Glutamatergic neuron (in vitro differentiated cells): ENCODE measurements around the gene FARS2. TPM values are rescaled to one million over a fixed set of nuclear protein-coding genes. Genes with fewer than 3 reads are reported as not detected.

Source experiments
- DNase-seq: peaks from one replicate; pipeline ENCODE4 v3.0.0; 2022
- H3K27ac Mint-ChIP-seq: one replicate; pipeline ENCODE4 v1.8.0; 2020; ENCODE audit warnings: mild to moderate bottlenecking, mixed read lengths, inconsistent platforms; ENCODE audit not compliant: unreplicated experiment
- H3K27me3 Mint-ChIP-seq: one replicate; pipeline ENCODE4 v1.8.0; 2020; ENCODE audit warnings: mild to moderate bottlenecking, moderate library complexity, mixed read lengths, inconsistent platforms; ENCODE audit not compliant: unreplicated experiment
- H3K36me3 Mint-ChIP-seq: one replicate; pipeline ENCODE4 v1.8.0; 2020; ENCODE audit warnings: mild to moderate bottlenecking, mixed read lengths, inconsistent platforms; ENCODE audit not compliant: unreplicated experiment
- H3K4me1 Mint-ChIP-seq: one replicate; pipeline ENCODE4 v1.8.0; 2020; ENCODE audit warnings: mild to moderate bottlenecking, low read depth, mixed read lengths, inconsistent platforms; ENCODE audit not compliant: unreplicated experiment
- H3K4me3 Mint-ChIP-seq: one replicate; pipeline ENCODE4 v1.8.0; 2020; ENCODE audit warnings: mild to moderate bottlenecking, mixed read lengths, inconsistent platforms; ENCODE audit not compliant: unreplicated experiment
- H3K9me3 Mint-ChIP-seq: one replicate; pipeline ENCODE4 v1.8.0; 2020; ENCODE audit warnings: mild to moderate bottlenecking, moderate library complexity, mixed read lengths, inconsistent platforms; ENCODE audit not compliant: unreplicated experiment
- CTCF ChIP-seq: fragments of 200-600 bp; sonication (generic); IDR thresholded peaks from one replicate; pipeline ENCODE4 v1.5.0; 2021; ENCODE audit not compliant: partially characterized antibody, unreplicated experiment
- total RNA-seq: library from RNA; stranded (reverse); fragmentation: NEBNext Ultra II Directional; extraction: Animal tissue kit (Norgen Biotek cat#: 25700); gene quantifications from one replicate; pipeline ENCODE4 v1.2.1, GENCODE V29; 2021; ENCODE audit not compliant: unreplicated experiment

FARS2 gene
- total RNA-seq, 1 donor from 2014 or later: 14.2 TPM

DNA sequence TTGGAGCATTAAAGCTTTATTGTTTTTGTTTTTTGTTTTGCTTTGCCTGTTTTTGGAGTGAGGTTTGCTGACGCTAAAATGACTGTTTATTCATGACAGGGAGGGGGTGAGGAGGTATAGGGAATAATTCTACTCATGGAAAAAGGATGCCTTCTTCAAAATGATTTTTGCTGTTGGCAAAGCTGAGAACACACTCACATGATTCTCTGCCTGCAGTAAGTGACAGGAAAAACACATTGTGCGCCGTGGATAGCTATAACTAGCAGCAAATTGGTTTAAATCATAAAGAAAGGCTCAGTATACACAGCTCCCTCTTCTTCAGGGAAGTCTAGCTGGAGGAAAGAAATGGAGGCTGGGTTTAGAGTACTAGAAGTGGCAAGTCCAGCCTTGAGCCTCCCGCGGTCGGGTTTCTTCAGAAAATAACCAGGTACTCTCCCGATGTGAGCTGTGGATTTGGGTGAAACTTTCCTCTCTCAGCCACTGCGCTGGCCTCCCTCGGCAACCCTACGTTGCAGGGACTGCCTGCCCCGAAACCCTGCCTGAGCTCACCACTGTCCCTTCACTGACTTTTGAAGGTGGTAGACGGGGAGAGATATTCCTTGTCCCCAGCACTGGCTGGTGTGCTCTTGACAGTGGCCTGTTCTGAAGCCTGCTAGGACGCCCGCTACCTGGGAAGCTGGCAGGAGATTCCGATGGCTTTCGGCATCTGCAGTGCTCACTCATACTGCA is 467.2 kb downstream of the FARS2 start:
- Mint-ChIP-seq H3K4me3 (peak overlapping the region; percentile 28), H3K27me3 (peaks cover 6% of the 10 kb centered on the region), H3K36me3 (no peaks in the 10 kb centered on the region), H3K4me1 (peaks cover 28% of the 10 kb centered on the region), H3K9me3 (no peaks in the 10 kb centered on the region), H3K27ac (peak overlapping the region; percentile 71)
- no peak for DNase-seq
- TF ChIP-seq CTCF: no peak

GRCh38 chr6:5729080-5729434 is 467.7 kb downstream of the FARS2 start:
- Mint-ChIP-seq H3K4me1 (peaks cover 28% of the 10 kb centered on the region), H3K4me3 (peak overlapping the region; percentile 11), H3K36me3 (no peaks in the 10 kb centered on the region), H3K9me3 (no peaks in the 10 kb centered on the region), H3K27ac (no peak overlapping the region), H3K27me3 (peaks cover 6% of the 10 kb centered on the region)
- DNase-seq: peak; percentile 29
- no peak for TF ChIP-seq CTCF

DNA sequence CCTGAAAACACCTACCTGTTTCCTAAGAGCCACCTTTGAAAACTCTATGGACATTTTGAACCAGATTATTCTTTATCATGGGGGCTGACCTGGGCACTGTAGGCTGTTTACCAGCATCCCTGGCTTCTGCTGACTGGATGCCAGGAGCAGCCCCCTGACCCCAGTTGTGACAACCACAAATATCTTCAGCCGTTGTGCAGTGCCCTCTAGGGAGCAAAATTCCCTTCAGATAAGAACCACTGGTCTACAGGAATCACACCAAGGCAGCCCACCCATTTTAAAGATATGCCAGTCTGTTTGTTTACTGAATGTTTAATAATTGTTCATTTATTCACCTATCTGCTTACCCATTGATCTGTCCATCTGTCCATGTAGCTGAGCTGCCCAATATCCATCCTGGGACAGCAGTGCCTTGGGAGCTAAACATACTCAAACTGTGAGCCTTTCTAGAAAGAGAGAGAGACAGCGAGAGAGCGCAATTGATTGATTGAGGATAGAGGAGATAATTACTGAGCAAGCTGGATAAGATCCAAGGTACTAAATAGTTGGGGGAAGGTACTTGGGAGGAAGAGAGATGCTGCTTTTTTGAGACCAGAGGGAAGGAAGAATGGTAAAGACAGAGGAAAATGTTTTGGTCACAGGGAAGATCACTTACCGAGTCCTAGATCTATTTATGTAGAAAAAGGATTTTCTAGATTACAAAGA is 468.7 kb downstream of the FARS2 start:
- H3K27ac Mint-ChIP-seq: peak overlapping the region; percentile 36

DNA sequence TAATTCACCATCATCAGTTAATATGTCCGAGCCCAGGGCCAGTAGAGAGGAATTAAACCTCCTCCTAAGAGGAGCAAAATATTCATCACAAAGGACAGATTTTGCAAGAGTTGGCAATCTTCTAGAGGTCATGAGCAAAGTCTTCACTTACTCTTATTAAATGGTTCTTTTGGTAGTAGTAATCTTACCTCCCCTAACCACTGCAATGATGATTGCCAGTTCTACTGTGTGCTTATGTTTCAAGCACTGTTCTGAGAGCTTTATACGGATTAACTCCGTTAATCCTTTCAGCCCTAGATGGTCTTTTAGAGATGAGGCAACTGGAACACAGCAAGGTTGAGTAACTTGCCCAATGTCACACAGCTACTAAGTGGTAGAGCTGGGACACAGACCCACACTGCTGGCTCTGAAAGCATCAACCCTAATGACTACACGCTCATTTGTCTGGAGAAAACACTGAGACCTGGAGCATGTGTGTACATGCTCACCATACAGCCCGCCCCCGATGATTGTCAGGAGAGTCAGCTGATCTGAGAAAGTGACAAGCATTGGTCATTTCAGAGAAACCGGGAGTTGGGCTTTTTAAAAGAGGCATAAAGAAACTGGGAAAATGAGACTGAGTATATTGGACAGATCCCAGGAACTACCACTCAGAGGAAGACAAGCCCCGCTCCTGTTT is 469.4 kb downstream of the FARS2 start:
- Mint-ChIP-seq H3K27me3 (peaks cover 4% of the 10 kb centered on the region), H3K9me3 (no peaks in the 10 kb centered on the region), H3K4me3 (no peak overlapping the region), H3K36me3 (no peaks in the 10 kb centered on the region), H3K27ac (no peak overlapping the region), H3K4me1 (peaks cover 32% of the 10 kb centered on the region)
- no peak for TF ChIP-seq CTCF
- DNase-seq: no peak

More for the DNA sequence above, 468.7 kb downstream of the FARS2 start:
- Mint-ChIP-seq H3K4me1 (peaks cover 32% of the 10 kb centered on the region), H3K27me3 (peaks cover 6% of the 10 kb centered on the region), H3K36me3 (no peaks in the 10 kb centered on the region), H3K9me3 (no peaks in the 10 kb centered on the region), H3K4me3 (peak overlapping the region; percentile 44)
- DNase-seq: no peak
- TF ChIP-seq CTCF: no peak

DNA sequence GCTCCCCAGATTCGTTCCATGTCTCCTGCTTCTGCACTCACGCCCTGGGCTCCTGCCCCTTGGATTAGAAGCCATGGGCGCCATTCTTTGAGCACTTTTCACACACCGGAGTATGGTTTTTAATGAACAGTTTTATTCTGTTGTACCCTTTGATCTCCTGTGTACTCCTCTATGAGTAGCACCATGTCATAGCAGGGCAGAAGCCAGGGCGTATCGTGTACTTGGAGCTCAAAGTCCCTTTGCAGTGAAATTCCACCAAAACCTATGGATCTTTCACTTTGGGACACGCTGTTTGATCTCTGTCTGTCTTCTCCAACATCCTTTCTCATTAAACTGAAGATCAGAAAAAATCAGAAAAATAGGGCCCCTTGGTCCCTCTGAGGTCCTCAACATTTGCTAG is 470.1 kb downstream of the FARS2 start:
- H3K4me1 Mint-ChIP-seq: peaks cover 32% of the 10 kb centered on the region
- peak overlapping the region; percentile 3 for H3K4me3 Mint-ChIP-seq
- TF ChIP-seq CTCF: no peak
- peaks cover 4% of the 10 kb centered on the region for H3K27me3 Mint-ChIP-seq
- H3K9me3 Mint-ChIP-seq: no peaks in the 10 kb centered on the region
- H3K27ac Mint-ChIP-seq: no peak overlapping the region
- DNase-seq: no peak
- H3K36me3 Mint-ChIP-seq: no peaks in the 10 kb centered on the region
